Measurements from ENCODE around the gene LKAAEAR1.

LKAAEAR1 gene

GRCh38 chr20:64035066-64035932 lies 48.9 kb downstream of the LKAAEAR1 start:
- DNase-seq, result no peak

GRCh38 chr20:64033981-64034493 lies 50.2 kb downstream of the LKAAEAR1 start:
- no peak for DNase-seq

All from NCI-H2029 (cell line).